Measurements from ENCODE around the gene TAS2R10. TPM values are rescaled to one million over a fixed set of nuclear protein-coding genes. Genes with fewer than 3 reads are reported as not detected.

The TAS2R10 gene
- total RNA-seq, result 1 to 10 TPM in 1 of 6 donors, under 1 TPM in 2, not detected in 3; 0.29 to 4.4 (median 0.46) TPM

GRCh38 chr12:10826258-10826657 is at the start of gene TAS2R10:
TAS2R10 (minus strand) TSS chr12:10826358; CDS start chr12:10826269, 89 bp downstream.
- H3K4me3 ChIP-seq, result no peak within 1 kb of the TSS
- H3K27me3 ChIP-seq, result no peaks in the 10 kb centered on the region
- no peak within 1 kb of the TSS for H3K27ac ChIP-seq
- DNase-seq (no peak), ATAC-seq (ENCODE audit: low FRiP score in 2 of 2) (no peak)
- no peaks in the 10 kb centered on the region for H3K36me3 ChIP-seq
- WGBS, 2 donors, result 91 to 92% methylated on average over 3 of the region's 3 CpGs
- no peaks in the 10 kb centered on the region for H3K4me1 ChIP-seq
- TF ChIP-seq, protein P1, sequence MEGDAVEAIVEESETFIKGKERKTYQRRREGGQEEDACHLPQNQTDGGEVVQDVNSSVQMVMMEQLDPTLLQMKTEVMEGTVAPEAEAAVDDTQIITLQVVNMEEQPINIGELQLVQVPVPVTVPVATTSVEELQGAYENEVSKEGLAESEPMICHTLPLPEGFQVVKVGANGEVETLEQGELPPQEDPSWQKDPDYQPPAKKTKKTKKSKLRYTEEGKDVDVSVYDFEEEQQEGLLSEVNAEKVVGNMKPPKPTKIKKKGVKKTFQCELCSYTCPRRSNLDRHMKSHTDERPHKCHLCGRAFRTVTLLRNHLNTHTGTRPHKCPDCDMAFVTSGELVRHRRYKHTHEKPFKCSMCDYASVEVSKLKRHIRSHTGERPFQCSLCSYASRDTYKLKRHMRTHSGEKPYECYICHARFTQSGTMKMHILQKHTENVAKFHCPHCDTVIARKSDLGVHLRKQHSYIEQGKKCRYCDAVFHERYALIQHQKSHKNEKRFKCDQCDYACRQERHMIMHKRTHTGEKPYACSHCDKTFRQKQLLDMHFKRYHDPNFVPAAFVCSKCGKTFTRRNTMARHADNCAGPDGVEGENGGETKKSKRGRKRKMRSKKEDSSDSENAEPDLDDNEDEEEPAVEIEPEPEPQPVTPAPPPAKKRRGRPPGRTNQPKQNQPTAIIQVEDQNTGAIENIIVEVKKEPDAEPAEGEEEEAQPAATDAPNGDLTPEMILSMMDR (IDR thresholded peaks at IDR 0.05), result no peak
- no peak for TF ChIP-seq EP300 (IDR thresholded peaks at IDR 0.05)
- no peak for TF ChIP-seq POLR2A (IDR thresholded peaks at IDR 0.05)
- no peak for TF ChIP-seq POLR2AphosphoS5 (IDR thresholded peaks at IDR 0.05)
- H3K9me3 ChIP-seq, result no peaks in the 10 kb centered on the region

DNA sequence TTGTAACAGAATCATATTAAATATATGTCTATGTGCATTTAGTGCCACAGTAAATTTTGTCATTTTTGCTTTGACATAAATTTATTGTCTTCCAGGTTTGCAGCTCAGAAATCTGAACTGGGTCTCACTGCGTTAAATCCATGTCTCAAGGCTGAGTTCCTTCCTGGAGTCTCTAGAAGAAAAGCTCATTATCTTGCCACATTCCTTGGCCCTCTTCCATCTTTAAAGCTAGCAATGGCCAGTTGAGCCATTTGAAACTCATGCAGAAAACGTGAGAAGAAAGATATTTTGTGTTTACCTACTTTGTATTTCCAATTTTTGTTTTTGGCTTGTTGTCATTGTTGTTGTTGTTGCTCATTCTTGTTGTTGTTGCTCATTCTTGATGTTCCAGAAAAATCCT is 47.2 kb upstream of the TAS2R10 start:
- no peak for TF ChIP-seq POLR2A (IDR thresholded peaks at IDR 0.05)
- TF ChIP-seq POLR2AphosphoS5 (IDR thresholded peaks at IDR 0.05), result no peak
- no peak for TF ChIP-seq EP300 (IDR thresholded peaks at IDR 0.05)
- TF ChIP-seq, protein P1 (IDR thresholded peaks at IDR 0.05), result no peak
- H3K27ac ChIP-seq, result no peak overlapping the region
- 33 to 44% methylated on average over 2 of the region's 2 CpGs for WGBS, 2 donors

DNA sequence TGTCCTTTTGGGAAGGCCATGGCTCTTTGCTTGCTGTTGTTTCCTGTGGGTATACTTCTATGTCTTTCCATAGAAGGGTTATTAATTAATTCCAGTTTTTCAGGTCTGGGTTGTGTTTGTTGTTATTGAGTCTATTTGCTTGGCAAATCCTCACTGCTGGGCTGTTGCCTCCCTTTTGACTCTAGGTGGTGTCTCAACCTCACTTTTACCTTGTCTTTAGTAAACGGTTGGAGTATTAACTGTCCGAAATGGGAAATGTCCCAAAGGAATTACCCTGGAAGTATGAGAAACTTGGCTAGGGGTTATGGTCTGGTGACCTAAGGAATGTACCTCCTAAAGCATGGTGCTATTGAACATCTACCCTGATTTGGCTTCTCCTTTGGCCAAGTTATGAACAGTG is 41.2 kb upstream of the TAS2R10 start:
- H3K36me3 ChIP-seq, result no peaks in the 10 kb centered on the region
- WGBS, 2 donors, result 81 to 89% methylated on average over 2 of the region's 2 CpGs
- ATAC-seq (ENCODE audit: low FRiP score in 2 of 2), result no peak
- peaks cover 0 to 10% (median 3%) of the 10 kb centered on the region in 4 donors for H3K9me3 ChIP-seq
- H3K4me1 ChIP-seq, result no peaks in the 10 kb centered on the region
- TF ChIP-seq EP300 (IDR thresholded peaks at IDR 0.05) (no peak), POLR2A (IDR thresholded peaks at IDR 0.05) (no peak), POLR2AphosphoS5 (IDR thresholded peaks at IDR 0.05) (no peak)
- TF ChIP-seq, protein P1 (IDR thresholded peaks at IDR 0.05), result no peak
- H3K27me3 ChIP-seq, result no peaks in the 10 kb centered on the region
- no peak overlapping the region for H3K27ac ChIP-seq
- no peak for DNase-seq
- H3K4me3 ChIP-seq, result no peak overlapping the region

More for the DNA sequence above, 47.2 kb upstream of the TAS2R10 start:
- Histone ChIP-seq H3K4me3 (no peak overlapping the region), H3K4me1 (no peaks in the 10 kb centered on the region), H3K27me3 (no peaks in the 10 kb centered on the region), H3K9me3 (no peaks in the 10 kb centered on the region), H3K36me3 (peaks cover 0 to 4% (median 0%) of the 10 kb centered on the region in 4 donors)
- no peak for DNase-seq
- no peak for ATAC-seq (ENCODE audit: low FRiP score in 2 of 2)

GRCh38 chr12:10863512-10864218 is 37.5 kb upstream of the TAS2R10 start:
- H3K36me3 ChIP-seq, result peaks cover 0 to 3% (median 0%) of the 10 kb centered on the region in 4 donors
- no peaks in the 10 kb centered on the region for H3K4me1 ChIP-seq
- H3K27ac ChIP-seq, result no peak overlapping the region
- peaks cover 5 to 13% (median 7%) of the 10 kb centered on the region in 4 donors for H3K9me3 ChIP-seq
- H3K27me3 ChIP-seq, result no peaks in the 10 kb centered on the region
- DNase-seq (no peak), ATAC-seq (ENCODE audit: low FRiP score in 2 of 2) (no peak)
- TF ChIP-seq EP300 (IDR thresholded peaks at IDR 0.05) (no peak), POLR2AphosphoS5 (IDR thresholded peaks at IDR 0.05) (no peak), POLR2A (IDR thresholded peaks at IDR 0.05) (no peak)
- TF ChIP-seq, protein P1 (IDR thresholded peaks at IDR 0.05), result no peak
- no peak overlapping the region for H3K4me3 ChIP-seq
- 94 to 96% methylated on average over 2 of the region's 2 CpGs for WGBS, 2 donors

DNA sequence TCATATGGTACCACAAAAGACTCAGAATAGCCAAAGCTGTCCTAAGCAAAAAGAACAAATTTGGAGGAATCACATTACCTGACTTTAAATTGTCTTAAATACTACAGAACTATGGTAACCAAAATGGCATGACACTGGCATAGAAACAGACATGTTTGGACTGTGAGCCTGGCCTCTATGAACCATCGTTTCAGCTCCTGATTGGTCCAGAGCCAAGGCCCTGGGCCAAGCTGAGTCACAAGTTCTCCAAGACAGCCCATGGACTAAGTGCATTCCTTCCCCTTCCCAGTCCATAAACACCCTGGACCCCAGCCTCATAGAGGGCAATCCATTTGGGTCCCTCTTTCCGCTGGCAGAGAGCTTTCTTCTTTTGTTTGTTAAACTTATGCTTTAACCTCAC is 35.2 kb upstream of the TAS2R10 start:
- H3K27me3 ChIP-seq, result no peaks in the 10 kb centered on the region
- DNase-seq, result no peak
- no peak overlapping the region for H3K4me3 ChIP-seq
- peaks cover 0 to 8% (median 0%) of the 10 kb centered on the region in 4 donors for H3K36me3 ChIP-seq
- ATAC-seq (ENCODE audit: low FRiP score in 2 of 2), result no peak
- H3K4me1 ChIP-seq, result no peaks in the 10 kb centered on the region
- WGBS, 2 donors, result 90 to 100% methylated on average over 2 of the region's 2 CpGs
- H3K9me3 ChIP-seq, result peaks cover 6 to 16% (median 8%) of the 10 kb centered on the region in 4 donors
- H3K27ac ChIP-seq, result no peak overlapping the region
- TF ChIP-seq, protein P1 (IDR thresholded peaks at IDR 0.05), result no peak
- TF ChIP-seq EP300 (IDR thresholded peaks at IDR 0.05) (no peak), POLR2AphosphoS5 (IDR thresholded peaks at IDR 0.05) (no peak), POLR2A (IDR thresholded peaks at IDR 0.05) (no peak)

Measured in upper lobe of left lung (tissue), 6 donors.